Vagina (tissue), 2 donors: ENCODE results near the gene HERC4. TPM values are rescaled to one million over a fixed set of nuclear protein-coding genes. Genes with fewer than 3 reads are reported as not detected.

Experiments used
- DNase-seq, 2 donors: peaks; one replicate each; pipeline ENCODE4 v3.0.0-alpha.2; 2017; ENCODE audit errors: extremely low spot score in 2 of 2
- H3K27ac ChIP-seq: fragments of 200-600 bp; sonication (generic); one replicate; pipeline ENCODE4 v1.5.1; 2019
- H3K27me3 ChIP-seq: fragments of 200-600 bp; sonication (generic); one replicate; pipeline ENCODE4 v1.5.1; 2019
- H3K36me3 ChIP-seq, 2 donors: fragments of 200-600 bp; sonication (generic); one replicate each; pipeline ENCODE4 v1.5.1; 2017 to 2019
- H3K4me1 ChIP-seq: fragments of 200-600 bp; sonication (generic); one replicate; pipeline ENCODE4 v1.5.1; 2019
- H3K4me3 ChIP-seq, 2 donors: fragments of 200-600 bp; sonication (generic); 1 replicate in 1 of 2; 2 replicates in 1 of 2; pipeline ENCODE4 v1.5.1; 2016 to 2019
- H3K9me3 ChIP-seq: fragments of 200-600 bp; sonication (generic); one replicate; pipeline ENCODE4 v1.5.1; 2019
- CTCF ChIP-seq, 3 experiments: fragments of 450-650 bp in 2 of 3; fragments of 200-600 bp in 1 of 3; sonication (generic) in 1 of 3; IDR thresholded peaks; one replicate each; pipeline ENCODE4 v1.5.1; 2017 to 2019; ENCODE audit warnings: antibody characterized with exemption in 3 of 3, mild to moderate bottlenecking in 2 of 3, moderate library complexity in 2 of 3
- POLR2A ChIP-seq, 2 donors: fragments of 450-650 bp; IDR thresholded peaks; one replicate each; pipeline ENCODE4 v1.6.1; 2017; ENCODE audit warnings: antibody characterized with exemption in 2 of 2, mild to moderate bottlenecking in 2 of 2, moderate library complexity in 2 of 2
- POLR2AphosphoS5 ChIP-seq, 2 donors: sonication (generic); formaldehyde crosslinking; IDR thresholded peaks; one replicate each; pipeline ENCODE4 v1.9.0; 2017; ENCODE audit warnings: antibody characterized with exemption in 2 of 2, mild to moderate bottlenecking in 2 of 2, low read depth in 1 of 2; ENCODE audit not compliant: insufficient read depth in 1 of 2
- intact Hi-C: fragments of 100-400 bp; cut with DNase I; formaldehyde crosslinking; loops from one replicate; pipeline ENCODE4 v1.15.1; 2023
- total RNA-seq: library from RNA; depleted of rRNA; stranded (reverse); fragments of >200 nt; gene quantifications from one replicate; pipeline ENCODE4 v1.2.3, GENCODE V29; 2016

The HERC4 gene
- total RNA-seq, 1 donor from 2014 or later: 47.9 TPM

- Histone ChIP-seq H3K4me1 (no peaks in the 10 kb centered on the region), H3K4me3 (no peak overlapping the region), H3K9me3 (no peaks in the 10 kb centered on the region), H3K27me3 (no peaks in the 10 kb centered on the region), H3K27ac (no peak overlapping the region), H3K36me3 (no peaks in the 10 kb centered on the region)
- intact Hi-C loops: no loop called here
- no peak for DNase-seq
- TF ChIP-seq CTCF (IDR thresholded peaks at IDR 0.05): no peak
Observed at GRCh38 chr10:68108653-68109052, 33.6 kb upstream of the HERC4 start.

GRCh38 chr10:68108051-68108450 lies 33.0 kb upstream of the HERC4 start:
- Histone ChIP-seq H3K36me3 (no peaks in the 10 kb centered on the region), H3K27me3 (no peaks in the 10 kb centered on the region), H3K27ac (no peak overlapping the region), H3K4me3 (no peak overlapping the region), H3K4me1 (no peaks in the 10 kb centered on the region), H3K9me3 (no peaks in the 10 kb centered on the region)
- TF ChIP-seq POLR2A (IDR thresholded peaks at IDR 0.05) (no peak), CTCF (IDR thresholded peaks at IDR 0.05) (no peak), POLR2AphosphoS5 (IDR thresholded peaks at IDR 0.05; ENCODE audit: insufficient read depth in 1 of 2, low read depth in 1 of 2) (no peak)
- no peak for DNase-seq
- intact Hi-C loops: no loop called here

GRCh38 chr10:68107651-68108050 lies 32.6 kb upstream of the HERC4 start:
- Histone ChIP-seq H3K27me3 (no peaks in the 10 kb centered on the region), H3K27ac (no peak overlapping the region)

GRCh38 chr10:68106656-68107055 lies 31.6 kb upstream of the HERC4 start:
- TF ChIP-seq CTCF (IDR thresholded peaks at IDR 0.05) (no peak), POLR2A (IDR thresholded peaks at IDR 0.05) (no peak), POLR2AphosphoS5 (IDR thresholded peaks at IDR 0.05; ENCODE audit: insufficient read depth in 1 of 2, low read depth in 1 of 2) (no peak)
- Histone ChIP-seq H3K4me3 (no peak overlapping the region), H3K36me3 (no peaks in the 10 kb centered on the region), H3K27me3 (no peaks in the 10 kb centered on the region), H3K27ac (no peak overlapping the region), H3K9me3 (no peaks in the 10 kb centered on the region), H3K4me1 (no peaks in the 10 kb centered on the region)
- intact Hi-C loops: no loop called here
- no peak for DNase-seq

More at GRCh38 chr10:68107651-68108050, 32.6 kb upstream of the HERC4 start:
- no peaks in the 10 kb centered on the region for H3K4me1 ChIP-seq
- H3K9me3 ChIP-seq: no peaks in the 10 kb centered on the region
- no peak for DNase-seq
- intact Hi-C loops: no loop called here
- no peaks in the 10 kb centered on the region for H3K36me3 ChIP-seq
- H3K4me3 ChIP-seq: no peak overlapping the region
- no peak for TF ChIP-seq POLR2A (IDR thresholded peaks at IDR 0.05)
- no peak for TF ChIP-seq POLR2AphosphoS5 (IDR thresholded peaks at IDR 0.05; ENCODE audit: insufficient read depth in 1 of 2, low read depth in 1 of 2)

- intact Hi-C loops: no loop called here
- Histone ChIP-seq H3K4me3 (no peak overlapping the region), H3K27me3 (no peaks in the 10 kb centered on the region), H3K36me3 (no peaks in the 10 kb centered on the region), H3K27ac (no peak overlapping the region), H3K9me3 (no peaks in the 10 kb centered on the region), H3K4me1 (no peaks in the 10 kb centered on the region)
- TF ChIP-seq POLR2A (IDR thresholded peaks at IDR 0.05) (no peak), CTCF (IDR thresholded peaks at IDR 0.05) (no peak), POLR2AphosphoS5 (IDR thresholded peaks at IDR 0.05; ENCODE audit: insufficient read depth in 1 of 2, low read depth in 1 of 2) (no peak)
- DNase-seq: no peak
Observed at GRCh38 chr10:68105820-68106219, 30.7 kb upstream of the HERC4 start.

GRCh38 chr10:68103901-68104300 lies 28.8 kb upstream of the HERC4 start:
- no peaks in the 10 kb centered on the region for H3K4me1 ChIP-seq
- H3K9me3 ChIP-seq: no peaks in the 10 kb centered on the region
- H3K27me3 ChIP-seq: no peaks in the 10 kb centered on the region
- intact Hi-C loops: no loop called here
- no peak overlapping the region for H3K27ac ChIP-seq
- no peak for DNase-seq
- TF ChIP-seq POLR2AphosphoS5 (IDR thresholded peaks at IDR 0.05; ENCODE audit: insufficient read depth in 1 of 2, low read depth in 1 of 2) (no peak), CTCF (IDR thresholded peaks at IDR 0.05) (no peak)
- no peaks in the 10 kb centered on the region for H3K36me3 ChIP-seq
- H3K4me3 ChIP-seq: no peak overlapping the region
